Measurements from ENCODE around the gene CNTN5.

The CNTN5 gene

DNA sequence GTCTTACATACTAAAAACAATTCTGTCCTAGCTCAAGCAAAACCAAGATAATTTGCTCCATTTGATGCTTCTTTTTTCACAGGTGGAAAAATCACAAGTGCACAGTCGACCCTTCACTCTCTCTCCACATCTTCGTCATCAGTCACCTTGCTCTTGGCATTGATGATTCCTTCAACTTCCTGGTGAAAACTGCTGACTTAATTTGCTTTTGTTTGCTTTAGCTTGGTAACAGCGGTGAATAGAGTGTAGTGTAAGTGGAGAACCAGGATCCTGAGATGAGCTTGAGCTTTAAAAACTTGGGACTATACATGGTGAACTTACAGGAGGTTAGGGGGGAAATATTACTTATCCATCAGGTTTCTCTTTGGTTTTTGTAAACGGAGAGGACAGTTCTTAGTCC, 1335.3 kb downstream of the CNTN5 start:
- ChIA-PET CTCF (no interaction called here), POLR2A (no interaction called here)
- TF ChIP-seq, protein P1, sequence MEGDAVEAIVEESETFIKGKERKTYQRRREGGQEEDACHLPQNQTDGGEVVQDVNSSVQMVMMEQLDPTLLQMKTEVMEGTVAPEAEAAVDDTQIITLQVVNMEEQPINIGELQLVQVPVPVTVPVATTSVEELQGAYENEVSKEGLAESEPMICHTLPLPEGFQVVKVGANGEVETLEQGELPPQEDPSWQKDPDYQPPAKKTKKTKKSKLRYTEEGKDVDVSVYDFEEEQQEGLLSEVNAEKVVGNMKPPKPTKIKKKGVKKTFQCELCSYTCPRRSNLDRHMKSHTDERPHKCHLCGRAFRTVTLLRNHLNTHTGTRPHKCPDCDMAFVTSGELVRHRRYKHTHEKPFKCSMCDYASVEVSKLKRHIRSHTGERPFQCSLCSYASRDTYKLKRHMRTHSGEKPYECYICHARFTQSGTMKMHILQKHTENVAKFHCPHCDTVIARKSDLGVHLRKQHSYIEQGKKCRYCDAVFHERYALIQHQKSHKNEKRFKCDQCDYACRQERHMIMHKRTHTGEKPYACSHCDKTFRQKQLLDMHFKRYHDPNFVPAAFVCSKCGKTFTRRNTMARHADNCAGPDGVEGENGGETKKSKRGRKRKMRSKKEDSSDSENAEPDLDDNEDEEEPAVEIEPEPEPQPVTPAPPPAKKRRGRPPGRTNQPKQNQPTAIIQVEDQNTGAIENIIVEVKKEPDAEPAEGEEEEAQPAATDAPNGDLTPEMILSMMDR (IDR thresholded peaks at IDR 0.05; ENCODE audit: control extremely low read depth, extremely low read depth, low read depth, missing control alignments) = no peak
- DNase-seq (ENCODE audit: extremely low spot score) = no peak

DNA sequence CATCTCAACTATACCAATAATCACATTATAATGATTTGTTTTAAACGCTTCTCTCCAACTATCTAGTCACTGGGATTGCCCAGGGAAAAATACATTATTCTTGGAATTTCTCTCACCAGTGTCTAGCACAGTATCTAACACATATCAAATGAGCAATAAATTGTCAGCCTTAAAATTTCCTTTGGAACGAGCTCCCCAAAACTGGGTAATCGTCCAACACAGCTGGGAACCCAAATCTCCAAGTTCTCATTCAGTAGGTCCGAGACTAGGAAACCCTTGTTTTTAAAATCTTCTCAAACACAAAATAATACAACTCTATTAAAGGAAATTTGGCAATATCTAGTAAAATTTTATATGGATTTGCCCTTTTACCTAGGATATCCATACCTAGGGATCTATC, 1338.5 kb downstream of the CNTN5 start:
- CTCF ChIA-PET = interaction anchor here (1.7 kb wide), 1 partner anchor 9 kb away, joined by 3 read pairs; no protein-coding TSS in a partner anchor
- no peak for DNase-seq (ENCODE audit: extremely low spot score)
- POLR2A ChIA-PET = no interaction called here
- TF ChIP-seq, protein P1 (IDR thresholded peaks at IDR 0.05; ENCODE audit: control extremely low read depth, extremely low read depth, low read depth, missing control alignments) = no peak

DNA sequence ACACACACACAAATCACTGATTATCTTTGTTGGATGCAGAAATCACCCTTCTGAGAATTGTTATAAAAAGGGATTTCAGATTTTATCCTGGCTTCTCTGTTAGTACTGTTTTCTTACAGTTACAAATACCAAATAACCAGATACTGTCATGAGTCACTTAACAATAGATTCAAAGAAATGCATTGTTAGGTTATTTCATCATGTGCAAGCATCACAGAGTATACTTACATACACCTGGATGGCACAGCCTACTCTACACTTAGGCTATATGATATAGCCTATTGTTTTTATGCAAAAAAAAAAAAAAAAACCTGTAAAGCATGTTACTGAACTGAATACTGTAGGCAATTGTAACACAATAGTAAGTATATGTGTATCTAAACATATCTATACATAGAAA, 1347.1 kb downstream of the CNTN5 start:
- TF ChIP-seq, protein P1 (IDR thresholded peaks at IDR 0.05; ENCODE audit: control extremely low read depth, extremely low read depth, low read depth, missing control alignments) = no peak
- ChIA-PET CTCF (no interaction called here), POLR2A (no interaction called here)
- DNase-seq (ENCODE audit: extremely low spot score) = no peak

DNA sequence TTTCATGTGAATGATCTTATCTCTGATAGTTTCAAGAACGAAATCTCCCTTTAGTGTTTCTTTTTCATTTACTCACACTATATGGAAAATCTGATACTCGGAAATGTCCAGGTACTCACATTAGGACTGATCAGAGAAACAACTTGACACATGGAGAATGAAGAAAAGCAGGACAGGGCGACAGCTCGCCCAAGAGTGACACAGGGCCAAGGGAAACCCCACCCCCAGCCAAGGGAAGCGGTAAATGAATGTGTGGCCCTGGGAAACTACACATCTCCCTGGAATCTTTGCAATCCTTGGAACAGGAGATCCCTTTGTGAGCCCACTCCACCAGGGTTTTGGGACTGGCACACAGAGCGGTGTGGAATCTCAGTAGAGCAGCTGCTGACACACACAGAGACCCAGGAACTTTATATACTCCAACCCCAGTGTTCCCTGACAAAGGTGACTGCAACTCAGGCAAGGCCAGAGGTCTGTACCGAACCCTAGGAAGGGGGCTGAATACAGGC, 1362.7 kb downstream of the CNTN5 start:
- POLR2A ChIA-PET = no interaction called here
- TF ChIP-seq, protein P1 (IDR thresholded peaks at IDR 0.05; ENCODE audit: control extremely low read depth, extremely low read depth, low read depth, missing control alignments) = no peak

DNA sequence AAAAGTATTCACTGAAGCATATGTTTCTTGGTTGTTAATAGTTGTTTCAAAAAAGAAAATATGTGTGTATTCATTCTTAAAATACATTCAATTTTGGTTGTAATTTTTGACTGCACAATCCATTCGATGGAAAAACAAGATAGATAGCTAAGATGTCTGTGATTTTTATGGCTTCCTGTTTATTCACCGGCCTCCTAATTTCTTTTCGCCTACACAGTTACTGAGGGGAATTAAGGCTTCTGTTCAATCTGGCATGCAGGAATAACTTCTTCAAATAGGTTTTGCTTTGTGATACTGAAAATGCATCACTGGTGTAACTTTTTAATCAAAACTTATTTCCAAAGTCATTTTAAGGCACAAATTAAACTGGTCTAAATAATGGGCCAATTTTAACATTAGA, 1375.5 kb downstream of the CNTN5 start:
- POLR2A ChIA-PET = no interaction called here
- DNase-seq (ENCODE audit: extremely low spot score) = no peak
- CTCF ChIA-PET = interaction anchor here (1.0 kb wide), 1 partner anchor 9 kb away, joined by 3 read pairs; no protein-coding TSS in a partner anchor
- TF ChIP-seq, protein P1 (IDR thresholded peaks at IDR 0.05; ENCODE audit: control extremely low read depth, extremely low read depth, low read depth, missing control alignments) = no peak

More for the DNA sequence above, 1362.7 kb downstream of the CNTN5 start:
- CTCF ChIA-PET = no interaction called here
- DNase-seq (ENCODE audit: extremely low spot score) = no peak

DNA sequence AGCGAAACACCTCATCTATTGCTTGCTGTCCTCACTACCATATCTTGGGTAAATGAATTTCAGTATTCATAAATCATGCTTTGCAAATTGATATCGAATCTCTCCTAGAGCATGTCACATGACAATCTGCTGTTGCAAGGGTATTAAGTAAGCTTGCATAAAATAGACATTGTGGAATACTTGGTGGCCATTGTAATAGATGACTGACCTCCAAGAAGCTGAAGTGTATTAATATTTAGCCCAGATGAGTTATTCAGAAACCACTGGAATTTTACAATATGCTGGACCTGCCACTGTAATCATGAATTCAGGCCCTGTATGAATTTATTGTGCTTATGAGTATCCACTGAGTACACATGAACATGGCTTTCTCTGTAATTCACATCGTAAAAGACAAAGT, 1376.7 kb downstream of the CNTN5 start:
- ChIA-PET CTCF (interaction anchor here (1.0 kb wide), 1 partner anchor 8 kb away, joined by 3 read pairs; no protein-coding TSS in a partner anchor), POLR2A (no interaction called here)

More for the DNA sequence above, 1376.7 kb downstream of the CNTN5 start:
- TF ChIP-seq, protein P1 (IDR thresholded peaks at IDR 0.05; ENCODE audit: control extremely low read depth, extremely low read depth, low read depth, missing control alignments) = no peak
- no peak for DNase-seq (ENCODE audit: extremely low spot score)
